GM20000 (cell line): ENCODE measurements around the gene ROBO2.

Source experiments
- DNase-seq: peaks from one replicate; pipeline ENCODE4 v3.0.0; 2012; ENCODE audit warnings: low spot score
- TF ChIP-seq, protein P1 (sequence below): IDR thresholded peaks from 2 replicates; pipeline ENCODE4 v1.5.1; 2012; ENCODE audit warnings: mild to moderate bottlenecking, control low read depth; ENCODE audit errors: extremely low read depth, missing control alignments

ROBO2 gene

DNA sequence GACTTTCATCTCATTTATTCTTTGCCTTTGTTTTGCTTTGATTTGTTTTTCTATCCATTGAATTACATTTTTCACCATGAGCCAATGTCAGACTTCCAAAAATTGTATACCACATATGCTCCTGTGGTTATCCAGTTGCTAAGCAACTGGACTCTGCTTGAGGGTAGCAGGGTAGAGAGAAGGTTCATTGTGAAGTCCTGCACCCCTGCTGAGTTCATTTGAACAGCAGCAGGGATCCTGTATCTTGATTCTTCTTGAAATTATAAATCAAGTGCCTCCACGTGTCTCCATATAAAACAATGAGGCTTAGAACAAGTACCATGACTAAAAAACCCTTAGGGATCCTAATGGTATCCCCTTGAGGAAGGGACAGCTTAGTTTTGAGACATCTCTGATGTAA is 449.3 kb downstream of the ROBO2 start:
- TF ChIP-seq, protein P1, sequence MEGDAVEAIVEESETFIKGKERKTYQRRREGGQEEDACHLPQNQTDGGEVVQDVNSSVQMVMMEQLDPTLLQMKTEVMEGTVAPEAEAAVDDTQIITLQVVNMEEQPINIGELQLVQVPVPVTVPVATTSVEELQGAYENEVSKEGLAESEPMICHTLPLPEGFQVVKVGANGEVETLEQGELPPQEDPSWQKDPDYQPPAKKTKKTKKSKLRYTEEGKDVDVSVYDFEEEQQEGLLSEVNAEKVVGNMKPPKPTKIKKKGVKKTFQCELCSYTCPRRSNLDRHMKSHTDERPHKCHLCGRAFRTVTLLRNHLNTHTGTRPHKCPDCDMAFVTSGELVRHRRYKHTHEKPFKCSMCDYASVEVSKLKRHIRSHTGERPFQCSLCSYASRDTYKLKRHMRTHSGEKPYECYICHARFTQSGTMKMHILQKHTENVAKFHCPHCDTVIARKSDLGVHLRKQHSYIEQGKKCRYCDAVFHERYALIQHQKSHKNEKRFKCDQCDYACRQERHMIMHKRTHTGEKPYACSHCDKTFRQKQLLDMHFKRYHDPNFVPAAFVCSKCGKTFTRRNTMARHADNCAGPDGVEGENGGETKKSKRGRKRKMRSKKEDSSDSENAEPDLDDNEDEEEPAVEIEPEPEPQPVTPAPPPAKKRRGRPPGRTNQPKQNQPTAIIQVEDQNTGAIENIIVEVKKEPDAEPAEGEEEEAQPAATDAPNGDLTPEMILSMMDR = no peak
- DNase-seq = no peak

DNA sequence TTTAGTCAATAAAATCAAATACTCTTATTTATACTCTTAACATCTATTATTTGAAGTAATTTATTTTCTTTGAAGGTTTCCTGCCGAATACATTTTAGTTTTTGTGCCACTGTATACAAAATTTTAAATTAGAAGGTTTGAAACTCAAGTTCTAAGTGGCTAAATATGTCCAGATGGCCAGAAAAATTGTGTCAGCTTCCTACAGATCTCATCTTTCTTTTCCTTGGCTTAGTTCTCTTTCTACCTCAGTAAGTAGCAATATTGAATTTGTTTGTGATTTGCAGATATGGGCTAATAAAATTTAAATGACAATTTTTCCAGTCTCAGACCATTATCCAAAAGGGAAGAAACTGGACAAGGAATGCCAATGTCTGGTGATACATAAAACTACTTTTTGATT is 452.1 kb downstream of the ROBO2 start:
- TF ChIP-seq, protein P1 = no peak
- no peak for DNase-seq

DNA sequence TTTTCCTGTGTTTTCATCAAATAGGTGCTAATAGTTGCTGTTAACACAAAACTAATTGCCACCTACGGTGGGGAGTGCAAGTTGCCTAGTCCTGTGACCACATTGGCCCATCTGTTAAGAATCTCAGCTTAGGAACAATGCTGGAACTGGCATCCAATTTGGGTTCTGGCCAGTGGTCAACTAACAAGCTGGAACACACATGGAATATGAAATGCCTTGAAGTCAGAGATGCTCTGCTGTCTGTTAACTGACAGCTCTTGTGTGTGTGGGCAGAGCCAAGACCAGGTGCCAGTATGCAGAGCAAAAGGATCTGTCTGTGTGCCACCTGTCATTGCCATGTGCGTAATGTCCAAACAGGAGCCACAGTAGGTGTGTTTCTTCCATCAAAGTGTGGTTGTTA is 460.8 kb downstream of the ROBO2 start:
- DNase-seq = no peak
- TF ChIP-seq, protein P1 = no peak

DNA sequence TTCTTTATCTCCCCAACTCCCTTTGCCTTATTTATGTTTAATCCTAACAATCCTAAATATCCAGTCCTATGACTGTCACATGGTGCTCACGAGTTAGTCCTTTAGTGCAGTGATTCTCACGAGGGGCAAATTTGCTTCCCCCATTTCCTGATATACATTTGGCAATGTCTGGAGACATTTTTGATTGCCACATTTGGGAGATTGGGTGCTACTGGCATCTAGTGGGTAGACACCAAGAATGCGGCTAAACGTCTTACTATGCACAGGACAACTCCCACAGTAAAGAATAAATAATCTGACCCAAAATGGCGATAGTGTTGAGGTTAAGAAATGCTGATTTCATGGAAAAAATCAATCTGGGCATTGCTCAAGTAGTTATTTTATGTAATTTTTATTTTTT is 466.5 kb downstream of the ROBO2 start:
- DNase-seq = no peak
- TF ChIP-seq, protein P1 = no peak

DNA sequence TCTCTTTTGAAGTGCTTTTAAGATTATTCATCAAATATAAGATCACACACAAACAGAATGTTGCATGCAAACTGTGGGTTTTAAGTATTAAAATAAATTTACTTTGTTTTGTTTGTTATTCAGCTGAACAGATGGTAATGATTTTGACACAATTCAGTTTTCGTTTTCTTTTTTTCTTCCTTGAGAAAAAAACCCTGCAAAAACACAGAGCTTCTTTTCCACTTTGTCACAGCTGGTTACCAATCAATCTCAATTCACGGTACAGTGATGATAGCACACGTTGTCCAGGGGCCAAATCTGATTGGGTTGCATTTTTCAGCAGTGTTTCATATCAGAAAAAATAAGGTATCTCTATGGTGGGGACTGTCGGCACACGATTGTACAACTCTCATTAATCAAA is 473.6 kb downstream of the ROBO2 start:
- TF ChIP-seq, protein P1 = no peak
- no peak for DNase-seq

DNA sequence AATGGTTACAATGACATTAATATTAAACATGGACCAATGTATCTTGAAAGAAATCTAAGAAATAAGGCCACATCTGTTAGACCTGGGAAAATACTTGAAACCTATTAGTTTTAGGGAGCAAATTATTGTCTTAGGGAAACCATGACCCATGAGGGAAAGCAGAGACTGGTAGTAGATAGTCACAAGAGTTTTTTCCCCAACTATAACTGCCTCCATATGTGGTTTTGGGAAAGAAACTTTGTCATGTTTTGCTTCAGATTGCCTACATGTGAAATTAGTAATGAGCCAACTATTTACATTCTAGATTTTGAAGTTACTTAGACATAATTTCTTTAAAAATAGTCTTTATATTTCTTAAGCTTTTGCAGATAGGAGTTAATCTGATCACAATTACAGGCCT is 474.9 kb downstream of the ROBO2 start:
- TF ChIP-seq, protein P1 = no peak
- DNase-seq = no peak

DNA sequence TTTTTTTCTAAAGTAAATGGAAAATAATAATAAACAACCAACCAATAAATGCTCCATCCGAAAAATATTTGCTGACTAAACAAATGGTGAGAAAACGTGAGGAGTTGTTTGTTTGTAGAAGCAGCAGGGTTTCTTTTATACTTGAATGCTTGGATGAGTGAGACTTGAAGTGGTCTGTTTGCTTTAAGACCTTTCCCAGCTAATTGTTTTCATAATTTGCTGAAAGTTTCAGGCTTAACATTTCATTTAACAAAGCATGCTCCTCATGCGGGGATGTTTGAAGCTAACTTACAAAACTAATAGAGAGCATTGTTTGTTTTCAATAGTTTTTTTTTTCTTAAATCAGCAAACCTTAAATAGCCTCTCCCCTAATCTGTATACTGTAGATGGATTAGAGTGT is 484.6 kb downstream of the ROBO2 start:
- DNase-seq = no peak
- TF ChIP-seq, protein P1 = no peak
